NCI-H1092 (cell line): ENCODE data around the gene ARSK.

ENCODE experiments used
- DNase-seq: peaks from one replicate; lab custom pipeline; 2025; lab: John Stamatoyannopoulos, UW

Gene ARSK

DNA sequence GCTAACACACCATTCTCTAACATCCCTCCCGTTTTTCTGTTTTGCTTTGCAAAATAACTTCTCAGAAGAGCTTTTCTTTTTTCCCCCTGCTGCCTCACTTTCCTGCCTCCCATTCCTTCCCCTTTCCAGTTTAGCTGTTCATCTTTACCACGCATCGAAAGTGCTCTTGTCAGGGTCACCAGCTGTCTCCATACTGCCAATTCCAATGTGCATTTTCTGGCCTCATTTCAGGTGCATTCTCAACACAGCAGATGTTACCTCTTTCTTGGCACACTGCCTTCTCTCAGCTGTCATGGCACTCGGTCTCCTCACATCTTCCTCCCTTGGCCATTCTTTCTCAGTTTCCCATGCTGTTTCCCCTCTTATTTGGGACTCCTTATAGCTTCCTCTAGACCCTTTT lies 9.5 kb downstream of the ARSK start:
- no peak for DNase-seq

DNA sequence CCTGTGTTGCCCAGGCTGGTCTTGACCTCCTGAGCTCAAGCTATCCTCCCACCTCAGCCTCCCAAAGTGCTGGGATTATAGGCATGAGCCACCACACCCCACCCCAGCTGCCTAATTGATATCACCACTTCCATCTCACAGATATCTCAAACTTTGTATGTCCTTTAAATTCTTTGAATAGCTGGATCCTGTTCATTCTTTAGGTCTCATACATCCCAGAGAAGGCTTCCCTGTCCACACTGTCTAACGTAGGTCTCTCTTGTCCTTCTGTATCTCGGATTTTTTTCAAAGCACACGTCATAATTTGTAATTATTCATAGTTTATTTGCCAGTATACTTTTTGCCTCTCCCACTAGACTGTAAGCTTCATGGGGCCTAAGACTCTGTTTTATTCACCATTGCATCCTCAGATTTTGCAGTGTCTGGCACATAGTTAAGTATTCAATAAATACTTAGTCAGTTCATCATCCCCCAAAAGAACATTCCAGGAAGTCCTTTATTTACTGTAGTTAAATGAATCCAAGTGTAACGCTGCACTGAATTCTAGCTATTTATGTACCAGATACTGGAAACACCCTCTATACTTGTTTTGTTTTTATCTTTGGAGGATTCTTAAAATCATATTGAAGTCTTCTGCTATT lies 10.5 kb downstream of the ARSK start:
- DNase-seq = no peak

DNA sequence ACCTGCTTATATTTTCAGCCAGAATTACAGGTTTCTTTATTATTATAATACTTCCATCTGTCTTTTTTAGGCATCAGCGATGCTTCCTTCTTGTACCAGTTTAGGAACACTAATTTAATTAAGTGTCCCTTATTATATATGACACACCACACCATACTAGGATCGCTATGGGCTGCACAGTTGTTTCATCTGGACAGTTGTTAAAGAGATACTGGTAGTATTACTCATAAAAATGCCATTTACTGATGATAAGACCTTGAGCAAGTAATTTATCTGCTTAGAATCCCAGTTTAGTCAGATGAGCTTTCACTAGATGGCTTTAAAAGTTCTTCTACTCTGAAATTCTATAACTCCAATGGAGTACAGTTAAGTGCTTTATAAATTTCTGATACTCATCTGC lies 17.1 kb downstream of the ARSK start:
- no peak for DNase-seq

DNA sequence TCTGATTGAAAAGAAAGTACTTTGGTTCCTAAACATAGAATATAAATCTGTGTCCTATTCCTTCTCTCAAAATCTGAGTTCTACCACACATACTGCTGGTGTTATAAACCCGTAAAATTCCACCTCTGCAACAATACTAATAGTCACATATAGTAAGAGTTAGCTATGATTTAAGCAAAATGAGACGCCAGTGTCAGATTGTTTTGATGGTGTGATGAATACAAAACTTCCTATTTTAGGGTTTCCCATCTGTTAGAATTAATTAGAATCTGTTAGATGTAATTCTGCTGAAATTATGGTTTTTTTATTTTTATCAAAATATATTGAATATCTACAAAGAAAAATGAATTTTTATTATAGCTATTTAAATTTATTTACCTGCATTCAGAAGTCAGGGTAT lies 26.7 kb downstream of the ARSK start:
- DNase-seq = no peak

DNA sequence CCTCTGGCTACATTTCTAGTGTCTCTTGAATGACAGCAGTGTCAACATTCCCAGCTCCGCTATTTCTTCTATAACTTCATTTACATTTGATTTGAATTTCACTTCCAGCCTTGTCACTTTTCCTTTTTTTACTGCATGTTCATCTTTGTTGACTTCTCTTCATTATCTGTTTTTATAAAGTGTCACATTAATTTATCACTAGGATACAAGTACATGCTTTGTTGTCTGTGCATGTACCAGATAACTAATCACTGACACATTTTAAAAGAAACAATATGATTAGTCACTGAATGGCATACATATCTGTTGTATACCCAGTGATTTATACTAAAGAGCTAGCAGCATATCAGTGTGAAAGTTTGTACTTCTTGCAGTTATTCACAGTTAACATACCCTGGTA lies 29.1 kb downstream of the ARSK start:
- DNase-seq = no peak

DNA sequence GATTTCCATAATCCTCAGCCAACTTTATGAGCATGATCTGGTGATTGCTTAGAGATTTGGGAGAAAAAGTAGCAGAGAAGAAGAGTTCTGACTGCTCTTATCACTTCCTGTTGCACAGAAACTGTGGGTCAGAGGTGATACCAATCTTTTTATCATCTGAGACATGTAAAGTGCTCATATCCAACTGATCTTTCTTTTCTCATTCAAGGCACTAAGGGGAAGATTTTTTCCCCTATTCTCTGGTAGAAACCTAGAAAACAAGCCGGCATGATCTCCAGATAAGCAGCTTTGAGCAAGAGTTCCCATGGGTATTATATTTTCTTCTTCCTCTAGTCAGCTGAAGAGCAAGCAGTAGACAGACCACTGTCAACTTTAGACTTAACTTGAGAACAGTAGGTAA lies 36.0 kb downstream of the ARSK start:
- no peak for DNase-seq

DNA sequence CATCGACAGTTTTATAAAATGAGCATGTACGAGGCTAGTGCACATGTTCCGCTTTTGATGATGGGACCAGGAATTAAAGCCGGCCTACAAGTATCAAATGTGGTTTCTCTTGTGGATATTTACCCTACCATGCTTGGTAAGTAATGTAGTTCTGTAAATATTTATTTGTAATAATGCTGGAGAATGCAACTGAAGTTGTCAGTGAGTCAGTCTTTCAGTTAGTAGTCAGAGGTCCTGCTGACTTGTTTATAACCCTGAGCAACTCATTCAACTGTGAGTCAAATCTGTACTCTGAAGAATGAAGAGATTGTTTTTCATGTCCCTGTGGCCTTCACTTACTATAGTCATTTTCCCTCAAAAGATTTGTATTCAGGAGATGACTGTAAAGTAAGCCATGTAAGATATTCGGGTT lies 36.6 kb downstream of the ARSK start:
- no peak for DNase-seq

DNA sequence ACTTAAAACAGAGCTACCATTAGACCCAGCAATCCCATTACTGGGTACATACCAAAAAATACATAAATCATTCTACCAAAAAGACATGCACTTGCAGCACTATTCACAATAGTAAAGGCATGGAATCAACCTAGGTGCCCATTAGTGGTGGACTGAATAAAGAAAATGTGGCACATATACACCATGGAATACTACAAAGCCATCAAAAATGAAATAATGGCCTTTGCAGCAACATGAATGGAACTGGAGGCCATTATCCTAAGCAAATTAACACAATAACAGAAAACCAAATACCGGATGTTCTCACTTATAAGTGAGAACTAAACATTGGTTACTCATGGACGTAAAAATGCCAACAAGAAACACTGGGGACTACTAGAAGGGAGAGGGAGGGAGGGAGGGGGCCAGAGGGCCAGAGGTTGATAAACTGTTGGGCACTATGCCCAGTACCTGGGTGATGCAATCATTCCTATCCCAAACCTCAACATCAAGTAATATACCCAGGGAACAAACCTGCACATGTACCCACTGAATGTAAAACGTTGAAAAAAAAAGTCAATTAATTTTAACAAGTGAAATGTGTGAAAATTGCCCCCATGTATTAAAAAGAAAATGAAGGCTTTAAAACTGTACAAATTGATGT lies 40.5 kb downstream of the ARSK start:
- no peak for DNase-seq

DNA sequence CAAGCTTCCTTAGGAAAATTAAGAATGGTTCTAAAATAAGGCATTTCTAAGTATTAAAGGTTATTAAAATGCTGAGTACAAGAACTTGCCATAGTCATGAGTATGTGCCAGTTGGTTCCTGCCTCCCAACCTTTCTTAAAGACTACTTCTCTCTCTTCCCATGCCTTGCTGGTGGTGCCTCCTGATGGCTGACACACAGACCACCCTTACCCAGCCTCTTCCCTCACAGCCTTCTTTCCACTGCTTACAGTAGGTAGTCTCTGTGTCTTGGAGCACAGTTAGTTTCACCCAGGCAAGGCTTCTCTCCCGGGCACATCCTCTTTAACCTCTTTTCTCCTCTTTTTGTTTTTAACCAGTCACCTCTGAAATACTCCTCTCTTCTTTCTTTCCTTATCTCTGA lies 44.4 kb downstream of the ARSK start:
- no peak for DNase-seq

DNA sequence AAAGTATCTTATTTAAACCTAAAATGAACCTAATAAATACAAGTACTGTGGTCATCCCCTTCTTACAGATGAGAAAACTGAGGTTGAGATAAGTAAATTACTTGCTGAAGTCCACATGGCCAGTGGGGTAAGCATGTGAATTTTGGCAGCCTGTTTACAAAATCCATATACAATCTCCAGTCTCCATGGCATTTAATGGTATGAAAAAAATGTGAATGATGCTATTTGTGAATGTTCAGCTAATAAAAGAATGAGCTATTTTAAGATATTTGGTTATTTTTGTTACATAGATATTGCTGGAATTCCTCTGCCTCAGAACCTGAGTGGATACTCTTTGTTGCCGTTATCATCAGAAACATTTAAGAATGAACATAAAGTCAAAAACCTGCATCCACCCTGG lies 45.7 kb downstream of the ARSK start:
- DNase-seq = no peak

DNA sequence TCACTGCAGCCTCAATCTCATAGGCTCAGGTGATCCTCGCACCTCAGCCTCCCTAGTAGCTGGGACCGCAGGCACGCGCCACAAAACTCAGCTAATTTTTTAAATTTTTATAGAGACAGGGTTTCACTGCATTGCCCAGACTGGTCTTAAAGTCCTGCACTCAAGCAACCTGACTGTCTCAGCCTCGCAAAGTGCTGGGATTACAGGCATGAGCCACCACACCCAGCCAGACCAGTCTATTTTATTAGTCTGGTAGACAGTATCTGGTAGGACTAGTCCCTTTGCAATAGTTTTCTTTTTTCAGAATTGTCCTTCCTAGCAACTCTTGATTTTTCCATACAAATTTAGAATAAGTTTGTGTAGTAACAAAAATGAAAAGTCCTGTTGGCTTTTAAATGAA lies 50.9 kb downstream of the ARSK start:
- DNase-seq = no peak

DNA sequence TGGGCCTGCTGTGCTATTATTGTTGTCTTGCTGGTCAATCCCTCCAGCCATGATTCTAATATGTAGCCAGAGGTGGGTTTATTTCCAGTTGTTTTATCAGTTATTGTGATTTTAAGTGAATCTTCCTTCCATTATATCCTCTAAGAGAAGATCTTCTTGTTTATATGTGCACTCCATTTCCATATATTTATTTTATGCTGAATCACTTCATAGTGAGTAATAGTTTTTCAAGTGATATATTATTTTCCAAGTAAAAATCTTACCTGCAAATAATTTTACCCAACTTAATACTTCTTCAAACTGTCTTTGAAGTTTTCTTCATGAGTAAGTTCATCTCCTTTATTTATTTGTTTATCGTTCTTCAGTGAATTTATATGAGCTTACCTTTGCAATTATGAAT lies 51.5 kb downstream of the ARSK start:
- no peak for DNase-seq

DNA sequence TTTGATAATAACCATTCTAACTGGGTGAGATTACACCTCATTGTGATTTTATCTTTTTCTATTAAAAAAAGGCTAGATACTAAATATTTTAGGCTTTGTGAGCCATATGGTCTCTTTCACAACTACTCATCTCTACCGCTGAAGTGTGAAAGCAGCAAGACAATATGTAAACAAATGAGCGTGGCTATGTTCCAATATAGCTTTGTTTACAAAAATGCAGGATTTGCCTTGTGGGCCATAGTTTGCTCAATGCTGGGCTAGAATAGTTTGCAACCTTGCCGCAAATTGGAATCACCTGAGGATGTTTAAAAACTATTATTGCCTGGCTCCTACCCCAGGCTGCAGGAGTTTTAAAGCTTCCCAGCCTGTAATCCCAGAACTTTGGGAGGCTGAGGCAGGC lies 54.8 kb downstream of the ARSK start:
- DNase-seq = no peak

DNA sequence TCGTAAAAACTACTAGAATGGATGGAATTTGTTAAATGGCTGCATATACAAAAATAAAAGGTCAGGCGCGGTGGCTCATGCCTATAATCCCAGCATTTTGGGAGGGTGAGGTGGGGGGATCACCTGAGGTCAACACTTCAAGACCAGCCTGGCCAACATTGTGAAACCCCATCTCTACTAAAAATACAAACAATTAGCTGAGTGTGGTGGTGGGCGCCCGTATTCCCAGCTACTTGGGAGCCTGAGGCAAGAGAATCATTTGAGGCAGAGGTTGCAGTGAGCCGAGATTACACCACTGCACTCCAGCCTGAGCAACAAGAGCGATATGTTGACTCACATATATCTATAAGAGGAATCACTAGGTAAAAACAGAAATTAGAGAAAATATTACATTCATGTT lies 55.6 kb downstream of the ARSK start:
- DNase-seq = no peak

DNA sequence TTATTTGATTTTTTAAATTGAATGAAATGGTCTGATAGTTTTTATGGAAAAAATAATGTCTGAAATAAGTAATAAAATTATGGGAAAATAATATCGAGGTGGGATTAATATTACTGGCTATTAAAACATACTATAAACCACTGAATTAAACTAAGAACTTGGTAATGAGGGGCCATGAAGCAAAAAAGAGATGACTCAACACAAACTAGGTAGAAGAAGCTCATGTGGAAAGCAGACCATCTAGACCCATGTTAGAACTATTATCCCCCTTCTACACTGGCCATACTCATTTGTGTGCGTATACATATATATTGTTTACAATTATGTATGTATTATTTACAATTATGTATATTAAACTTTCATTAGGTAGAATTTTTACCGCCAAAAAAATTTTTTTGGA lies 56.5 kb downstream of the ARSK start:
- DNase-seq = no peak

DNA sequence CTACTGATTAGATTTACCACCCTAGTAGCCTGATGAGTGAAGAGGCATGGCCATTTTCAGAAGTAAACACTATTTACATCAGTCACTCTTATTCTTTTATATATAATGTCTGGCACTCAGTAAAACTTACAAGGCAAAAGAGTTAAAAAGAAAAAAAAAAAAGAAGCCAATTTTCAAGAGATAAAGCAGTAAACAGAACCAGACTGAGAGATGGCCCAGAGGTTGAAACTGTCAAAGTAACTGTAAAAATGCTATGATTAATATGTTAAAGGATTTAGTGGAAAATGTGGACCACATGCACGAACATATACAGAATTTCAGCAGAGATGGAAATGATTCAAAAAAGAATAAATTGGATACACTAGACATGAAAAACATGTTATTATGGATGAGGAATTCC lies 58.6 kb downstream of the ARSK start:
- no peak for DNase-seq

DNA sequence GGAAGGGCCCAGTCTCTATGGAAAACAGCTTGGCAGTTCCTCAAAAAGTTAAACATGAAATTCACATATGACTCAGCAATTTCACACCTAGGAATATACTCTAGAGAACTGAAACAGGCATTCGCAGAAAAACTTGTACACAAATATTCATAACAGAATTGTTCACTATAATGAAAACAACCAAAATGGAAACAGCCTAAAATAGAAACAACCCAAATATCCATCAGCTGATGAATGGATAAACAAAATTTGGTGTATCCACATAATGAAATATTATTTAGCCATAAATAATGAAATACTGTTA lies 60.2 kb downstream of the ARSK start:
- DNase-seq = no peak

DNA sequence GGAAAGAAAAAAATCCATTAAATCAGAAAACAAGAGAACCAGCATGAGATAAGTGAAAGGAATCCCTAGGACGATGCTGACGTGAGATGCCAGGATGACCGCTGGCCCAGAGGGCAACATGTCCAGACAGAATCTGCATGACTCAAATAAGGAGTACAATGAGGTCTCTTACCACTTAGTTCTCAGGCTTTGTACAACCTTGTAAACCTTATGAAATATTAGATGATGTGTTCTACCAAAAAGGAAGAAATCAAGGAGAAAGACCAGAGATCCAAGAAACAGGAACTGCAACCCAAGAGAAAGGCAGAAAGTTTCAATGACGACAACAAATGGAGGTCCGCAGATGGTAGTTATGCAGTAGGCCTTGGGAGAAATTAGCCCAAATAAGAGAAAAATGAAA lies 62.2 kb downstream of the ARSK start:
- no peak for DNase-seq

DNA sequence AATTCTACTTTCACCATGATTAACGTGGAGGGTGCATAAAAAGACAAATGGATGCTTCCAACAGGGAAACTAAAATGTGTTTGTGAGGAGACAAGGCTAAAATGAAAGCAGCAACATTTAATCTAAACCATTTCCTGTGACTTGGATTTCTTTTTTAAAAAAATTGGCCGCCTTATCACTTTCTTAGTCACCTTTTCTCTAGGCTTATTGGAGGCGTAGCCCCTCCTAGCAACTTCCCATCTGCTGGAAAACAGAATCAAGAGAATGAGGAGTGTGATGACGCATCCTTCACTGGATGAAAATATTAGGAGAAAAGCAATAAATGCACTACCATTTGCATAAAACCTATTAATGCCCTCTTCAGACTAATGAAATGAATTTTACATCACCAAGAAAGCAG lies 64.2 kb downstream of the ARSK start:
- no peak for DNase-seq

DNA sequence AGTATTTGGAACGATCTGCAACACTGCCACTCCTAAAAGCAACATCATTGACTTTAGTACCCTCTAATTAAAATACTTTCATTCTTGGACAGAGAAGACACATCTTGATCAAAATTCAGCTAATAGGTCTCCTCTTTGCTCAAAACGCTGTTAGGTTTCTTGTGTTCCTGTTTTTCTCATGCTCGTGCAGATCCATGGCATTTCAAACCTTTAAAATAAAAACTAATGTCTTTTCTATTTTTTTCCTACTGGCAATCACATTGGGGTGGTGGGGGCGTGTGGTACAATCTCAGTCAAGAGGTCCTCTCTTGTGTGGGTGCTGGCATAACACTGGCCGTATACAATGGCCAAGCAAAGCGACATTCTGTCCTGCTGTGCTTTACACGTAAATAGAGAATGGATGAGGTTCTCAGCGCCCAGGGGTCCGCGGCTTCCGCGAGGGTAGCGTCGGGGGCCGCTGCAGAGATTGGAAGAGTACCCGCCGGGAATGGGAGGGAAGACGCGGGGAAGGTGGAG lies 64.7 kb downstream of the ARSK start:
- no peak for DNase-seq

DNA sequence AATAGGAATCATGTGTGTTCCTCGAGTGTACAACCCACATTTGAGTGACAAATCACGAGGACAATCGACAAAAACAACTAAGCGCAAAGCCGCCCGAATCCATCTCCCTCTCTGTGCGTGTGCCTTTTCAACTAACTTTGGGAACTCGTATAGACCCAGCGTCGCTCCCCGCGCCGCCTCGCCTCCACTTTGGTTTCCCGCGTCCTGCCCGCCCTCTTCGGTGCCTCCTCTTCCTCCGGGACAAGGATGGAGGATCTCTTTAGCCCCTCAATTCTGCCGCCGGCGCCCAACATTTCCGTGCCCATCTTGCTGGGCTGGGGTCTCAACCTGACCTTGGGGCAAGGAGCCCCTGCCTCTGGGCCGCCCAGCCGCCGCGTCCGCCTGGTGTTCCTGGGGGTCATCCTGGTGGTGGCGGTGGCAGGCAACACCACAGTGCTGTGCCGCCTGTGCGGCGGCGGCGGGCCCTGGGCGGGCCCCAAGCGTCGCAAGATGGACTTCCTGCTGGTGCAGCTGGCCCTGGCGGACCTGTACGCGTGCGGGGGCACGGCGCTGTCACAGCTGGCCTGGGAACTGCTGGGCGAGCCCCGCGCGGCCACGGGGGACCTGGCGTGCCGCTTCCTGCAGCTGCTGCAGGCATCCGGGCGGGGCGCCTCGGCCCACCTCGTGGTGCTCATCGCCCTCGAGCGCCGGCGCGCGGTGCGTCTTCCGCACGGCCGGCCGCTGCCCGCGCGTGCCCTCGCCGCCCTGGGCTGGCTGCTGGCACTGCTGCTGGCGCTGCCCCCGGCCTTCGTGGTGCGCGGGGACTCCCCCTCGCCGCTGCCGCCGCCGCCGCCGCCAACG lies 65.3 kb downstream of the ARSK start, which contains the start of gene GPR150:
Gene GPR150 (plus strand): TSS at position 58 of the 840 bp plus-strand sequence. CDS start 189 bp downstream, at position 247.
- DNase-seq = peak; percentile 32

DNA sequence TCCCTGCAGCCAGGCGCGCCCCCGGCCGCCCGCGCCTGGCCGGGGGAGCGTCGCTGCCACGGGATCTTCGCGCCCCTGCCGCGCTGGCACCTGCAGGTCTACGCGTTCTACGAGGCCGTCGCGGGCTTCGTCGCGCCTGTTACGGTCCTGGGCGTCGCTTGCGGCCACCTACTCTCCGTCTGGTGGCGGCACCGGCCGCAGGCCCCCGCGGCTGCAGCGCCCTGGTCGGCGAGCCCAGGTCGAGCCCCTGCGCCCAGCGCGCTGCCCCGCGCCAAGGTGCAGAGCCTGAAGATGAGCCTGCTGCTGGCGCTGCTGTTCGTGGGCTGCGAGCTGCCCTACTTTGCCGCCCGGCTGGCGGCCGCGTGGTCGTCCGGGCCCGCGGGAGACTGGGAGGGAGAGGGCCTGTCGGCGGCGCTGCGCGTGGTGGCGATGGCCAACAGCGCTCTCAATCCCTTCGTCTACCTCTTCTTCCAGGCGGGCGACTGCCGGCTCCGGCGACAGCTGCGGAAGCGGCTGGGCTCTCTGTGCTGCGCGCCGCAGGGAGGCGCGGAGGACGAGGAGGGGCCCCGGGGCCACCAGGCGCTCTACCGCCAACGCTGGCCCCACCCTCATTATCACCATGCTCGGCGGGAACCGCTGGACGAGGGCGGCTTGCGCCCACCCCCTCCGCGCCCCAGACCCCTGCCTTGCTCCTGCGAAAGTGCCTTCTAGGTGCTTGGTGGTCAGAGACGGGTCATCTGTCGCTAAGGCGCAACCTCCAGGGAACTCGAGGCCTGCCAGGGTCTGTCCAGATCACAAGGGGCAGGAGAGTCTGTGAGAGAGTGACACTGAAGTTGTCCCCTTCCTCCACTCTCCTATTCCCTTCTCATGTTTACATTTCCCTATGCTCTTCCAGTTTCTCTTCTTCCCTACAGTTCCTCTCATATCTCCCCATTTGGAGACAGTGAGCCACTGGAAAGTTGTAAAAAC lies 66.3 kb downstream of the ARSK start:
- DNase-seq = peak; percentile 6
